Neural crest cell (in vitro differentiated cells): ENCODE results near the gene PKD1. TPM values are rescaled to one million over a fixed set of nuclear protein-coding genes. Genes with fewer than 3 reads are reported as not detected.

Experiments
- DNase-seq: peaks from one replicate; pipeline ENCODE4 v3.0.0; 2021; ENCODE audit warnings: low read depth, mixed read lengths, low spot score
- H3K27ac Mint-ChIP-seq: one replicate; pipeline ENCODE4 v1.8.0; 2021; ENCODE audit warnings: mild to moderate bottlenecking, mixed read lengths; ENCODE audit not compliant: unreplicated experiment
- H3K27me3 Mint-ChIP-seq: 2 replicates; pipeline ENCODE4 v1.8.0; 2021; ENCODE audit warnings: low read depth, mild to moderate bottlenecking, mixed read lengths
- H3K36me3 Mint-ChIP-seq: 2 replicates; pipeline ENCODE4 v1.8.0; 2021; ENCODE audit warnings: low read depth, mild to moderate bottlenecking, mixed read lengths
- H3K4me1 Mint-ChIP-seq: 2 replicates; pipeline ENCODE4 v1.8.0; 2021; ENCODE audit warnings: mixed read lengths
- H3K4me3 Mint-ChIP-seq: one replicate; pipeline ENCODE4 v1.8.0; 2021; ENCODE audit warnings: mild to moderate bottlenecking, mixed read lengths
- H3K9me3 Mint-ChIP-seq: 2 replicates; pipeline ENCODE4 v1.8.0; 2021; ENCODE audit warnings: mixed read lengths
- CTCF ChIP-seq: fragments of 200-600 bp; sonication (generic); conservative IDR thresholded peaks from 2 replicates; pipeline ENCODE4 v1.5.0; 2021; ENCODE audit warnings: antibody characterized with exemption, mild to moderate bottlenecking
- total RNA-seq: library from RNA; stranded (reverse); gene quantifications from 2 replicates; pipeline ENCODE4 v1.2.1, GENCODE V29; 2021

Gene PKD1
- total RNA-seq, 1 donor from 2014 or later: 115 TPM

GRCh38 chr16:2095918-2096582, 39.6 kb downstream of the PKD1 start:
- no peak overlapping the region for H3K27ac Mint-ChIP-seq
- DNase-seq: no peak
- no peaks in the 10 kb centered on the region for H3K27me3 Mint-ChIP-seq
- H3K9me3 Mint-ChIP-seq: no peaks in the 10 kb centered on the region
- H3K4me3 Mint-ChIP-seq: no peak overlapping the region
- H3K36me3 Mint-ChIP-seq: no peaks in the 10 kb centered on the region
- peaks cover 8% of the 10 kb centered on the region for H3K4me1 Mint-ChIP-seq
- TF ChIP-seq CTCF: no peak

- Mint-ChIP-seq H3K27me3 (no peaks in the 10 kb centered on the region), H3K36me3 (no peaks in the 10 kb centered on the region), H3K27ac (no peak overlapping the region), H3K4me1 (peaks cover 8% of the 10 kb centered on the region), H3K9me3 (no peaks in the 10 kb centered on the region), H3K4me3 (no peak overlapping the region)
- TF ChIP-seq CTCF: no peak
- no peak for DNase-seq
Measured at GRCh38 chr16:2095315-2095853, 40.3 kb downstream of the PKD1 start.

- H3K27me3 Mint-ChIP-seq: no peaks in the 10 kb centered on the region
- no peak for TF ChIP-seq CTCF
- H3K4me1 Mint-ChIP-seq: peaks cover 8% of the 10 kb centered on the region
- no peak for DNase-seq
- H3K4me3 Mint-ChIP-seq: no peak overlapping the region
- no peak overlapping the region for H3K27ac Mint-ChIP-seq
- H3K36me3 Mint-ChIP-seq: no peaks in the 10 kb centered on the region
- no peaks in the 10 kb centered on the region for H3K9me3 Mint-ChIP-seq
Measured at GRCh38 chr16:2093793-2094192, 41.9 kb downstream of the PKD1 start.

- H3K27ac Mint-ChIP-seq: no peak overlapping the region
- DNase-seq: no peak
- H3K4me3 Mint-ChIP-seq: peak overlapping the region; percentile 23
- no peak for TF ChIP-seq CTCF
- H3K4me1 Mint-ChIP-seq: peaks cover 8% of the 10 kb centered on the region
- no peaks in the 10 kb centered on the region for H3K9me3 Mint-ChIP-seq
- H3K27me3 Mint-ChIP-seq: no peaks in the 10 kb centered on the region
- H3K36me3 Mint-ChIP-seq: no peaks in the 10 kb centered on the region
Measured at GRCh38 chr16:2092866-2093265, 42.8 kb downstream of the PKD1 start.

- DNase-seq: no peak
- H3K4me3 Mint-ChIP-seq: peak overlapping the region; percentile 23
Measured at GRCh38 chr16:2092256-2092620, 43.5 kb downstream of the PKD1 start.

More at GRCh38 chr16:2092256-2092620, 43.5 kb downstream of the PKD1 start:
- no peaks in the 10 kb centered on the region for H3K27me3 Mint-ChIP-seq
- H3K27ac Mint-ChIP-seq: no peak overlapping the region
- H3K36me3 Mint-ChIP-seq: no peaks in the 10 kb centered on the region
- TF ChIP-seq CTCF: no peak
- H3K9me3 Mint-ChIP-seq: no peaks in the 10 kb centered on the region
- H3K4me1 Mint-ChIP-seq: peaks cover 8% of the 10 kb centered on the region
